Neural progenitor cell (in vitro differentiated cells): ENCODE measurements around the gene CCNG2. TPM values are rescaled to one million over a fixed set of nuclear protein-coding genes. Genes with fewer than 3 reads are reported as not detected.

Source experiments
- DNase-seq: peaks from one replicate; pipeline ENCODE4 v3.0.0-alpha.2; 2016; ENCODE audit warnings: low spot score
- H2AFZ ChIP-seq: fragments of 200-600 bp; sonication (generic); replicated peaks from 2 replicates; pipeline ENCODE4 v1.6.1; 2016; ENCODE audit warnings: antibody characterized with exemption
- H3F3A ChIP-seq: fragments of 200-600 bp; sonication (generic); 2 replicates; pipeline ENCODE4 v1.6.1; 2016; ENCODE audit warnings: antibody characterized with exemption, low read depth
- H3K27ac ChIP-seq: fragments of 200-600 bp; sonication (generic); 2 replicates; pipeline ENCODE4 v1.5.1; 2016; ENCODE audit warnings: mild to moderate bottlenecking
- H3K27me3 ChIP-seq: fragments of 200-600 bp; sonication (generic); 2 replicates; pipeline ENCODE4 v1.6.1; 2016; ENCODE audit warnings: mild to moderate bottlenecking, moderate library complexity
- H3K36me3 ChIP-seq: fragments of 200-600 bp; sonication (generic); 2 replicates; pipeline ENCODE4 v1.5.1; 2016
- H3K4me1 ChIP-seq: fragments of 200-600 bp; sonication (generic); 2 replicates; pipeline ENCODE4 v1.6.1; 2016; ENCODE audit warnings: mixed run types
- H3K4me2 ChIP-seq: fragments of 200-600 bp; sonication (generic); 2 replicates; pipeline ENCODE4 v1.6.1; 2016
- H3K4me3 ChIP-seq: fragments of 200-600 bp; sonication (generic); 2 replicates; pipeline ENCODE4 v1.5.1; 2016
- H3K79me2 ChIP-seq: fragments of 200-600 bp; sonication (generic); 2 replicates; pipeline ENCODE4 v1.6.1; 2016; ENCODE audit warnings: low read depth
- H3K9ac ChIP-seq: fragments of 200-600 bp; sonication (generic); 2 replicates; pipeline ENCODE4 v1.6.1; 2016
- H3K9me3 ChIP-seq: fragments of 200-600 bp; sonication (generic); 2 replicates; pipeline ENCODE4 v1.5.1; 2016; ENCODE audit warnings: low read depth
- H4K20me1 ChIP-seq: fragments of 200-600 bp; sonication (generic); 2 replicates; pipeline ENCODE4 v1.6.1; 2016; ENCODE audit warnings: low read depth
- H3K27ac Mint-ChIP-seq: 3 replicates; pipeline ENCODE4 v1.8.0; 2021; ENCODE audit warnings: mixed read lengths
- H3K27me3 Mint-ChIP-seq: 2 replicates; pipeline ENCODE4 v1.8.0; 2022; ENCODE audit warnings: low read depth, mild to moderate bottlenecking, inconsistent platforms, moderate library complexity, mixed read lengths; ENCODE audit not compliant: insufficient read depth
- H3K36me3 Mint-ChIP-seq: 3 replicates; pipeline ENCODE4 v1.8.0; 2021; ENCODE audit warnings: mixed read lengths
- H3K4me1 Mint-ChIP-seq: 3 replicates; pipeline ENCODE4 v1.8.0; 2021; ENCODE audit warnings: mixed read lengths
- H3K4me3 Mint-ChIP-seq: 3 replicates; pipeline ENCODE4 v1.8.0; 2021; ENCODE audit warnings: mild to moderate bottlenecking, moderate library complexity, mixed read lengths
- H3K9me3 Mint-ChIP-seq: 3 replicates; pipeline ENCODE4 v1.8.0; 2020; ENCODE audit warnings: mixed read lengths
- CTCF ChIP-seq: fragments of 200-600 bp; sonication (generic); IDR thresholded peaks from 2 replicates; pipeline ENCODE4 v1.5.1; 2017; ENCODE audit warnings: antibody characterized with exemption, mild to moderate bottlenecking
- EZH2 ChIP-seq: fragments of 200-600 bp; sonication (generic); IDR thresholded peaks from 2 replicates; pipeline ENCODE4 v1.6.1; 2017; ENCODE audit warnings: antibody characterized with exemption, mild to moderate bottlenecking, moderate library complexity
- EZH2phosphoT487 ChIP-seq: fragments of 200-600 bp; sonication (generic); IDR thresholded peaks from 2 replicates; pipeline ENCODE4 v1.6.1; 2017; ENCODE audit warnings: antibody characterized with exemption
- total RNA-seq: library from RNA; depleted of rRNA; stranded (reverse); fragments of >200 nt; gene quantifications from 2 replicates; pipeline ENCODE4 v1.2.3, GENCODE V29; 2015; ENCODE audit warnings: low replicate concordance

The CCNG2 gene
- total RNA-seq, 1 donor from 2014 or later: 366 TPM

- Mint-ChIP-seq H3K27ac (no peak overlapping the region), H3K36me3 (no peaks in the 10 kb centered on the region), H3K4me3 (no peak overlapping the region), H3K4me1 (peaks cover 28% of the 10 kb centered on the region), H3K27me3 (peaks cover under 1% of the 10 kb centered on the region), H3K9me3 (no peaks in the 10 kb centered on the region)
- no peaks in the 10 kb centered on the region for H3K36me3 ChIP-seq
- no peaks in the 10 kb centered on the region for H3K9me3 ChIP-seq
- H4K20me1 ChIP-seq: no peaks in the 10 kb centered on the region
- no peak overlapping the region for H3K9ac ChIP-seq
- H3K4me3 ChIP-seq: no peak overlapping the region
- no peaks in the 10 kb centered on the region for H3K79me2 ChIP-seq
- no peak overlapping the region for H2AFZ ChIP-seq
- peaks cover 5% of the 10 kb centered on the region for H3F3A ChIP-seq
- H3K4me2 ChIP-seq: no peak overlapping the region
- H3K27ac ChIP-seq: no peak overlapping the region
- peaks cover 21% of the 10 kb centered on the region for H3K4me1 ChIP-seq
- no peaks in the 10 kb centered on the region for H3K27me3 ChIP-seq
- DNase-seq: no peak
- TF ChIP-seq EZH2: no peak
Observed at GRCh38 chr4:77148078-77148477, 8.9 kb upstream of the CCNG2 start.

- Histone ChIP-seq H4K20me1 (no peaks in the 10 kb centered on the region), H3K27me3 (no peaks in the 10 kb centered on the region), H3K4me2 (no peak overlapping the region), H3K4me3 (no peak overlapping the region), H3K9me3 (no peaks in the 10 kb centered on the region), H3K9ac (no peak overlapping the region), H3F3A (peaks cover 14% of the 10 kb centered on the region), H3K27ac (no peak overlapping the region), H3K4me1 (peaks cover 35% of the 10 kb centered on the region), H2AFZ (no peak overlapping the region), H3K36me3 (no peaks in the 10 kb centered on the region), H3K79me2 (peaks cover under 1% of the 10 kb centered on the region)
- Mint-ChIP-seq H3K36me3 (no peaks in the 10 kb centered on the region), H3K9me3 (no peaks in the 10 kb centered on the region), H3K27ac (no peak overlapping the region), H3K27me3 (peaks cover 5% of the 10 kb centered on the region), H3K4me3 (no peak overlapping the region), H3K4me1 (peaks cover 43% of the 10 kb centered on the region)
- DNase-seq: no peak
- TF ChIP-seq EZH2phosphoT487 (no peak), CTCF (no peak), EZH2 (no peak)
Observed at GRCh38 chr4:77149789-77150188, 7.2 kb upstream of the CCNG2 start.

GRCh38 chr4:77151241-77151640, 5.8 kb upstream of the CCNG2 start:
- no peak for TF ChIP-seq EZH2
- no peak for TF ChIP-seq EZH2phosphoT487
- no peak for TF ChIP-seq CTCF

GRCh38 chr4:77152421-77152820, 4.6 kb upstream of the CCNG2 start:
- Histone ChIP-seq H3K27ac (no peak overlapping the region), H3K27me3 (no peaks in the 10 kb centered on the region), H3K36me3 (no peaks in the 10 kb centered on the region), H3K9ac (no peak overlapping the region), H4K20me1 (peaks cover 2% of the 10 kb centered on the region), H3K4me3 (no peak overlapping the region), H3F3A (peaks cover 31% of the 10 kb centered on the region), H3K79me2 (peaks cover 18% of the 10 kb centered on the region), H3K4me2 (peak overlapping the region; percentile 10), H3K4me1 (peaks cover 41% of the 10 kb centered on the region), H2AFZ (peak overlapping the region; percentile 60), H3K9me3 (no peaks in the 10 kb centered on the region)
- Mint-ChIP-seq H3K4me3 (no peak overlapping the region), H3K4me1 (peaks cover 44% of the 10 kb centered on the region), H3K27ac (no peak overlapping the region), H3K9me3 (no peaks in the 10 kb centered on the region), H3K27me3 (peaks cover 12% of the 10 kb centered on the region), H3K36me3 (no peaks in the 10 kb centered on the region)
- DNase-seq: peak; percentile 38
- TF ChIP-seq CTCF (no peak), EZH2 (no peak), EZH2phosphoT487 (no peak)

More at GRCh38 chr4:77151241-77151640, 5.8 kb upstream of the CCNG2 start:
- H3K4me2 ChIP-seq: no peak overlapping the region
- H3K79me2 ChIP-seq: peaks cover 14% of the 10 kb centered on the region
- no peak overlapping the region for H3K9ac ChIP-seq
- no peaks in the 10 kb centered on the region for H3K36me3 ChIP-seq
- H3K36me3 Mint-ChIP-seq: no peaks in the 10 kb centered on the region
- no peaks in the 10 kb centered on the region for H3K27me3 ChIP-seq
- no peak overlapping the region for H3K4me3 Mint-ChIP-seq
- no peaks in the 10 kb centered on the region for H3K9me3 Mint-ChIP-seq
- H3K27me3 Mint-ChIP-seq: peaks cover 5% of the 10 kb centered on the region
- H3K27ac ChIP-seq: no peak overlapping the region
- peaks cover 49% of the 10 kb centered on the region for H3K4me1 Mint-ChIP-seq
- no peaks in the 10 kb centered on the region for H3K9me3 ChIP-seq
- H3F3A ChIP-seq: peaks cover 23% of the 10 kb centered on the region
- H3K27ac Mint-ChIP-seq: no peak overlapping the region
- H4K20me1 ChIP-seq: no peaks in the 10 kb centered on the region
- peaks cover 45% of the 10 kb centered on the region for H3K4me1 ChIP-seq
- no peak overlapping the region for H2AFZ ChIP-seq
- no peak for DNase-seq
- H3K4me3 ChIP-seq: no peak overlapping the region
